RPMI8226 (cell line): ENCODE data around the gene SP6.

Source experiments
- DNase-seq: peaks from one replicate; pipeline ENCODE4 v3.0.0-alpha.2; 2015

Gene SP6

GRCh38 chr17:47850692-47851573 lies at the start of gene SP6:
Gene SP6, minus strand, starts transcription at chr17:47851163. Its CDS starts 2,734 bp downstream, at chr17:47848429.
- DNase-seq, result peak; percentile 87

GRCh38 chr17:47899643-47900042 lies 48.7 kb upstream of the SP6 start:
- DNase-seq, result no peak

GRCh38 chr17:47898241-47898640 lies 47.3 kb upstream of the SP6 start:
- DNase-seq, result no peak

GRCh38 chr17:47897561-47897960 lies 46.6 kb upstream of the SP6 start:
- no peak for DNase-seq

GRCh38 chr17:47896672-47897490 lies 45.9 kb upstream of the SP6 start:
- DNase-seq, result no peak

GRCh38 chr17:47895856-47896671 lies 45.1 kb upstream of the SP6 start, which contains the start of gene SP2:
Gene SP2, plus strand, starts transcription at chr17:47896236. Its CDS starts 51 bp downstream, at chr17:47896287.
- DNase-seq, result peak; percentile 100

- peak; percentile 25 for DNase-seq
Measured at GRCh38 chr17:47895347-47895855, 44.4 kb upstream of the SP6 start.

- DNase-seq, result no peak
Measured at GRCh38 chr17:47894498-47895346, 43.8 kb upstream of the SP6 start.

- no peak for DNase-seq
Measured at GRCh38 chr17:47891545-47892088, 40.7 kb upstream of the SP6 start.

- peak; percentile 83 for DNase-seq
Measured at GRCh38 chr17:47889734-47890529, 39.0 kb upstream of the SP6 start.

GRCh38 chr17:47888293-47888692 lies 37.3 kb upstream of the SP6 start:
- no peak for DNase-seq

GRCh38 chr17:47884905-47885730 lies 34.2 kb upstream of the SP6 start:
- no peak for DNase-seq

- DNase-seq, result no peak
Measured at GRCh38 chr17:47884427-47884740, 33.4 kb upstream of the SP6 start.

GRCh38 chr17:47883589-47884426 lies 32.8 kb upstream of the SP6 start:
- DNase-seq, result no peak

- DNase-seq, result no peak
Measured at GRCh38 chr17:47882695-47883588, 32.0 kb upstream of the SP6 start.

GRCh38 chr17:47882247-47882646 lies 31.3 kb upstream of the SP6 start:
- no peak for DNase-seq

- no peak for DNase-seq
Measured at GRCh38 chr17:47879776-47880454, 29.0 kb upstream of the SP6 start.
